ACHN (cell line): ENCODE measurements around the gene DPP7.
"Not testable (repeated sequence)": the region's sequence is repeated elsewhere in the genome, so short reads cannot be mapped to it uniquely, and the experiment has no call there.

Experiments
- DNase-seq: peaks from one replicate; pipeline ENCODE4 v3.0.0-alpha.2; 2015
- in situ Hi-C: cut with HindIII; loops from 2 replicates; pipeline ENCODE4 v1.10.0; 2017; ENCODE audit warnings: low sequenced_read_pairs, low pct_ligation_motif_present, low pct_unique_long_range_greater_than_20kb

Gene DPP7

DNA sequence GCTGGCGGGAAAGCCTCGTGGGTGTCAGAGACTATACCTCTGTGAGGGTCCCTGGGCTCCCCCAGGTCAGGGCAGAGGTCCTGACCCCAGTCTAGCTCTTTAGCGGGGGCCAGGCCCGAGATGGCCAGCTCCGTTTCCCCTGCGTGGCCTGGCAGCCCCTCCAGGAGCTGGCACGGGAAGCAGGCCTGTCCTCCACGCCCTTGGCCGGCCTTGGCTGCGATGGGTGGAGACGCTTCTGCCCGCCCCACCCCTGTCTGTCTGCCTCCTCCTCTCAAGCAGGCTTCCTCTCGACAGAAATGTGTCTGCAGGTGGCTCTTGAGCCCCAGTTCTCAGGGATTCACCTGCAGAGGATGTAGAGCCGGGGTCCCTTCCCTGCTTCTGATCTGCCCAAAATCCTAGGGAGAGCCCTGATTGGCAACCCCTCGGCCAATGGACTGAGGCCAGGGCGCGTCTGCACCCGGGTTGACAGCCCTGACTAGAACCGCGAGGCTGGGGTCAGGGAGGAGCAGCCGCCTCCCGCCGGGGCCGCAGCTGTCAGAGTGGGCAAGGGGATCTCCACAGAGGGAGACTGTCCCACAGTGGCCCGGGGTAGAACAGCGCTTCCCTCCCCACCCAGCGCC, 21.8 kb upstream of the DPP7 start:
- in situ Hi-C loops, result no loop called here
- DNase-seq, result no peak

DNA sequence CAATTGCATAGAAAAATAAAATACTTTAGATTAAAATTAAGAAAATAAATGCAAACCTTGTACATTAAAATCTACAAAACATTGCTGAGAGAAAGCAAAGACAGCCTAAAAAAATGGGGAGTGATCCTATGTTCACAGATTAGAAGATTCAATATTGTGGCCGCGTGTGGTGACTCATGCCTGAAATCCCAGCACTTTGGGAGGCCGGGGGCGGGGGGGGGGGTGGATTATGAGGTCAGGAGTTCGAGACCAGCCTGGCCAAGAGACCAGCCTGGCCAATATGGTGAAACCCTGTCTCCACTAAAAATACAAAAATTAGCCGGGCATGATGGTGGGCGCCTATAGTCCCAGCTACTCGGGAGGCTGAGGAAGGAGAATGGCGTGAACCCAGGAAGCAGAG, 20.6 kb upstream of the DPP7 start:
- DNase-seq, in situ Hi-C loops: not testable (repeated sequence)

DNA sequence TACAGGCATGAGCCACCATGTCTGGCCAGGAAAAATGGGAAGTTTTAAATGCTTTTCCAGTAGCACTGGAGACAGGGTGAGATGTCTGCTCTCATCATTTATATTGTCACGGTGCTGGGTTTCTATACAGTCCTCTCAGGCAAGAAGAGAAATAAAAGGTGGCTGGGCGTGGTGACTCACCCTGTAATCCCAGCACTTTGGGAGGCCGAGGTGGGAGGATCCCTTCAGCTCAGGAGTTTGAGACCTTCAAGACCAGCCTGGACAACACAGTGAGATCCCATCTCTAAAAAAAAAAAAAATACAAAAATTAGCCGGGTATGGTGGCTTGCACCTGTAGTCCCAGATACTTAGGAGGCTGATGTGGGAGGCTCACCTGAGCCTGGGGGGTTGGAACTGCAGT, 19.7 kb upstream of the DPP7 start:
- in situ Hi-C loops, result no loop called here
- no peak for DNase-seq

DNA sequence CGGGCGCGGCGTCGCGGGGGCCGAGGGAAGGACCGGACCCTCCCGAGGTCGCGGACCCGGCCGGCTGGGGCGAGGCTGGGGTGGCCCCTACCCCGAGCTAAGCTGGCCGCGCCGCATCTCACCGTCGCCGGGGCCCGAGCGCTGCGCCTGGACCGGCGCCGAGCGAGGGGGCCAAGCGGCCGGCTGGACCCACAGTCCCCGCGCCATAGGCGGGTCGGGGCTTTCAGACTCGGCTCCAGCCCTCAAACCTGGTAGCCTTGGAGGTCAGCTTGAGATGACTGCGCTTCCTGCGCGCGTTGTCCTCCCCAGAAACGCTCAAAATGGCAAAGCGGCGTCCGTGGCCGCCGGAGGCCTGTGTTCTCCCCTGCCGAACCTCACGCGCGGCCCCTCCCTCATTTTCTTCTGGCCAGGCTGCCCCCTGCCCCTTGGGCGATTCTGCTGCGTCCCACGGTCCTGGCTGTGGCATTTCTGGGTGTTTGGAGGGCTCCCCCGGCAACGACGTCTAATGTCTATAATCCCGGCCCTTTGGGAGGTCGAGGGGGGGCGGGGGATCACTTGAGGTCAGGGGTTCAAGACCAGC, 15.7 kb upstream of the DPP7 start:
- DNase-seq, result peak; percentile 18
- in situ Hi-C loops, result no loop called here

DNA sequence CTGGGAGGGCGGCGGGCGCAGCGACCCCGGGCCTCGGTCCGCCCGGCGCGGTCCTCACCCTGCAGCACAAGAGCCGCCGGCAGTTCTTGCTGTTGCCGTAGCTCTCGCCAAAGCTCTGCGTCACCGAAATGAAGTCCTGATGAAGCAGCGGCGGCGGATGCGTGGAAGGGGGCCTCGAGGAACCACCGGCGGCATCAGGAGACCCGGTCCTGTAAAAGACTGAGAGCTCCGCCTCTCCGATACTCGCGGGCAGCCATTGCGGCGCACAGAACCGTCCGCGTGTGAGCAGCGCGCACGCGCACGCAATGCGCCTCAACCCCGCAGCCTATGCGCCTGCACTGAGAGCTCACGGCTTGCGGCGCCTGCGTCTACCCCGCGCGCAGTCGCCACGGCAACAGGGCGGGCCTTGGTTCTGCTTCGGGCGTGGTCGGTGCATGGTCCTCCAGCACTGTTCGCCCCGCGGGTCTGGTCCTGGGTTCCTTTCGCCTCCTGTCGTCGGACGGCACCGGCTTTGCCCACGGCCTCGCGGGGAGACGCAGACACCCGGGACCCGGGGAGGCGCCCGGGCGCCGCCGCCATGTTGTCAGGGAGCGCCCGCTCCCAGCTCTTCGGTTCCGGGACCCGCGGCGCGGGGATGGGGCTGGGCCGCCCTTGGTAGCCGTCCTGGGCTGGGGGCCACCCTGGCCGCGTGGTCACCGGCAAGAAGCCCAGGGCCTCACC, 15.1 kb upstream of the DPP7 start:
- DNase-seq, result peak; percentile 90
- in situ Hi-C loops, result no loop called here

DNA sequence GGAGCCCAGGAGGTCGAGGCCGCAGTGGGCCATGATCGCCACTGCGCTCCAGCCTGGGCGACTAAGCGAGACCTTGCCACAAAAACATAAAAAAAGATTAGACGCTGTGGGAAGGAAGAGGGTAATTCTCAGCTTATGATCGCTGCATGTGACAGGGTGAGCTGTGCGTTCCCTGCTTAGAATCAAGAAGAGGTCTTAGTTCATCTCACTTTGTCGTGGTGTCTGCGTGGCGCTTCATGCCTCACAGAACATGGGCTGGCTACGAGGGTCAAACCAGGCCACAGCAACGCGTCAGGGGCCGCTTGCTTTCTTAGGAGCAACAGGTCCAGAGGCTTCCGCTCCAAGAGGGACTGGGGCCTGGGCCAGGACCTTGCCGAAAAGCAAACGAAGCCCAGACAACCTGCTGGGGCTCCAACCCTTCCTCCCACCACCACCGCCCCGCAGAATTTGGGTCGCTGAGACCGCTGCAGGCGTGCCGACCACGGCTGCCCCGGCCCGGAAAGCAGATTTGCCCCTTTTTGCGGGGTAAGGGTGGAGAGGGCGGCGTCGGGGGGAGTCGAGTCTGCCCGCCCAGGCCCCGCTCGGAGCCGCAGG, 14.4 kb upstream of the DPP7 start:
- in situ Hi-C loops, result no loop called here
- no peak for DNase-seq

DNA sequence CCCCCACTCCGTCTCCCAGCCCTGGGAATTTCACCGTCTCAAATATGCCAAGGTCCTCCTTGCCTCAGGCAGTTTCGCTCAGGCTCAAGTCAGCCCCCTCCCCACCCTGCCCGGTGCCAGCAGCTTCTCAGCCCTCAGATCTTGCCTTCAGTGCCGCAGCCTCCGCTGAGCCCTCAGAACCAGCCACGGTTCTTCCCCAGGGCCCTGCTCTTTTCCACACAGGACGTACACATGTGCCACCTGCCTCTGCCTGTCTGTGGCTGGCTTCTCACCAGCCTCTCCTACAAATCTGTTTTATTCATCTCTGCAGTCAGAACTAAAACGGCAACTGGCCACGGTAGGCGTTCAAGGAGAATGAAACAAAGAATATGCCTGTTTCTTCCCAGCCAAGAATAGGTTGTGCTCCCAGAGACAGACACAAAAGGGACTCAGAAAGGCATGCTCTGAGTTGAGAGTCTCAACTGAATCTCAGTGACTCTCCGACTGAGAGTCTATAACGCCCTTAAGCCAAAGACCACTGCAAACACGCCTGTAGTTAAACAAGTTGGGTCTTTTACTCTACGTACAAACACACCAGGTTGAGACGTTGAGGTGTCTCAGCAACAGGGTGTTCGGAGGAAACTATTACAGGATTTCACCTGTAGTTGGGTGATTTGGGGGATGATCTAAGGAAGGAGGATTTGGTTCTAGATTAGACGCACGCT, 13.8 kb upstream of the DPP7 start:
- DNase-seq, result no peak
- in situ Hi-C loops, result no loop called here

DNA sequence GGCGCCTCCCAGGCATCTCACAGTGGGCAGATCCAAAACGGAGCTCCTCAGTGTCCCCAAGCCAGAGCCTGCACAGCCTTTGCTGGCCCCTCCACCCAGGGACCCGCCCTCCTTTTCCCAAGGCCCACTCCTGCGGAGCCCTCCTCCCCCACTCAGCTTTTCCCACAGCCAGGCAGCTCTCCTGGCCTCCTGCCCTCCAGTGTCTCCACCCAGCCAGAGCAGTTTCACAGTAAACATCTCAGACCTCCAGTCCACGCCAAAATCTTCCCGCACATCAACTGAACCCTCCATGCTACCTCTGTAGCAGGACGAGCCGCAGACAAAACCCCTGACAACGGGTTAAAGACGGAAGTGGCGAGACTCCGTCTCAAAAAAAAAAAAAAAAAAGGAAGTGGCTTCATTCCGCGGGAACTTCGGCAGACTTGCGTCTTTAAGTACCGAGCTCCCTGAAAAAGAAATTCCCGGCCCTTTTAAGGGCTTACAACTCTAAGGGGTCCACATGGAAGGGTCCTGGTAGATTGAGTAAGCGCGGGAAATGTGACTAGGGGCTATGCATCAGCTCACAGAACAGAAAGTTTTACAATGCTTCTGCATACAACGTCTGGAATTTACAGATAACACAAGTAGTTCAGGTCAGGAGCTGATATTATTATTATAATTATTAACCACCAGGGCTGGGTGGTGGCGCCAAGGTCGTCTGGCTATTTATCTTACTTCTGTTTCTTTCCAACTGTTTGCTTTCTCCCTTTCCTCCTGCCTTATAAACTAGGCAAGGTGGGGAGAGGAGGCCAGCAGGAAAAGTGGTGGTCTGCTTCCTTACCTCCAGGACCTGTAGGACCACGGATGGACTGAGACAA, 13.0 kb upstream of the DPP7 start:
- in situ Hi-C loops, result no loop called here
- DNase-seq, result no peak

DNA sequence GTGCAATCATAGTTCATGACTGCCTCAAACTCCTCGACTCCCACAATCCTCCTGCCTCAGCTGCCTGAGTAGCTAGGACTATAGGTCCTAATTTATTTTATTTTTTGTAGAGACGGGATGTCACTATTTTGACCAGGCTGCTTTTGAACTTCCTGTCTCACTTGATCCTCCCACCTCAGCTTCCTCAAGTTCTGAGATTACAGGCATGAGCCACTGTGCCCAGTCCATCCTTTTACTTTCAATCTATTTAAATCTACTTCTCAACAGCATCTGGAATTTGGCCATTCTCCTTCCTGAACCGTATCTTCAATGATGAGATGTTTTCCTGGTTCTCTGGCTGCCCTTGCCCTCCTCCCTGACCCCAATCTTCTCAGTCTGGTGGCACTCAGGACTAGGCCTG, 12.3 kb upstream of the DPP7 start:
- in situ Hi-C loops, result no loop called here
- DNase-seq, result no peak

DNA sequence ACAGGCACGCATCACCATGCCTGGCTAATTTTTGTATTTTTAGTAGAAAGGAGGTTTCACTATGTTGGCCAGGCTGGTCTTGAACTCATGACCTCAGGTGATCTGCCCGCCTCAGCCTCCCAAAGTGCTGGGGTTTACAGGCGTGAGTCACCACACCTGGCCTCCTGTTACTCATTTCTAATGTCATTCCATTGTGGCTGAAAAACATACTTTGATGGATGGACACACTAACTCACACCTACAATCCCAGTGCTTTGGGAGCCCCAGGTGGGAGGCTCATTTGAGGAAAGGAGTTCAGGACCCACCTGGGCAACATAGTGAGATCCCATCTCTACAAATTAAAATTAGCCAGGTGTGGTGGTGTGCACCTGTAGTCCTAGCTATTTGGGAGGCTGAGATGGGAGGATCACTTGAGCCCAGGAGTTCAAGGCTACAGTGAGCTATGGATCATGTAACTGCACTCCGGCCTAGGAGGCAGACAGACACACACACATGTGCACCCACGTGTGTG, 9.5 kb upstream of the DPP7 start:
- in situ Hi-C loops, DNase-seq: not testable (repeated sequence)

DNA sequence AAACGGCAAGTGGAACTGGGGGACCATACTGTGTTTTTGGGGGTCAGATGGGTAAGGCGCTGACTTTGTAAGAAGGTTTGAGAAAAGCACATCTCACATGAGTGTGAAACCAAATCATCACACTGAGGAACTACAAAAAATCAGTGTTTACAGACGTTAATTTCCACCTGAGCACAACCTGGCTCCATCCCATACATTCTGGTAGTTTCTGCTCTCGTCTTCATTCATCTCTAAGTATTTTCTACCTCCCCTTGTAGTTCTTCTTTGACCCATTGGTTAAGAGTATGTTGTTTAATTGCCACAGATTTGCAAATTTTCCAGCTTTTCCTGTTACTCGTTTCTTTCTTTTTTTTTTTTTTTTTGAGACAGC, 8.9 kb upstream of the DPP7 start:
- in situ Hi-C loops, result no loop called here
- DNase-seq, result no peak

DNA sequence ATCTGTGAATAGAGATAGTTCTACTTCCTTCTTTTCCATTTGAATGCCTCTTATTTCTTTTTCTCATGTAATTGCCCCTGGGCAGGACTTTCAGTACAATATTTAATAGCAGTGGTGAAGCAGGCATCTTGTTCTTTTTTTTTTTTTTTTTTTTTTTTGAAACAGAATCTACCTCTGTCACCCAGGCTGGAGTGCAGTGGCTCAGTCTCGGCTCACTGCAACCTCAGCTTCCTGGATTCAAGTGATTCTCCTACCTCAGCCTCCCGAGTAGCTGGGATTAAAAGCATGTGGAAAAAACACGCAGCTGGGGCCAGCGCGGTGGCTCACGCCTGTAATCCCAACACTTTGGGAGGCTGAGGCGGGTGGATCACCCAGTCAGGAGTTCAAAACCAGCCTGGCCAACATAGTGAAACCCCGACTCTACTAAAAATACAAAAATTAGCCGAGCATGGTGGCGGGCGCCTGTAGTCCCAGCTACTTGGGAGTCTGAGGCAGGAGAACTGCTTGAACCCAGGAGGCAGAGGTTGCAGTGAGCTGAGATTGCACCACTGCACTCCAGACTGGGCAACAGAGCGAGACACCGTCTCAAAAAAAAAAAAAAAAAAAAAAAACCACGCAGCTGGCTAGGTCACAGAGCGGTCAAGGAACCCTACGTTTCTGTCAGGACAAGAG, 8.4 kb upstream of the DPP7 start:
- DNase-seq, in situ Hi-C loops: not testable (repeated sequence)

DNA sequence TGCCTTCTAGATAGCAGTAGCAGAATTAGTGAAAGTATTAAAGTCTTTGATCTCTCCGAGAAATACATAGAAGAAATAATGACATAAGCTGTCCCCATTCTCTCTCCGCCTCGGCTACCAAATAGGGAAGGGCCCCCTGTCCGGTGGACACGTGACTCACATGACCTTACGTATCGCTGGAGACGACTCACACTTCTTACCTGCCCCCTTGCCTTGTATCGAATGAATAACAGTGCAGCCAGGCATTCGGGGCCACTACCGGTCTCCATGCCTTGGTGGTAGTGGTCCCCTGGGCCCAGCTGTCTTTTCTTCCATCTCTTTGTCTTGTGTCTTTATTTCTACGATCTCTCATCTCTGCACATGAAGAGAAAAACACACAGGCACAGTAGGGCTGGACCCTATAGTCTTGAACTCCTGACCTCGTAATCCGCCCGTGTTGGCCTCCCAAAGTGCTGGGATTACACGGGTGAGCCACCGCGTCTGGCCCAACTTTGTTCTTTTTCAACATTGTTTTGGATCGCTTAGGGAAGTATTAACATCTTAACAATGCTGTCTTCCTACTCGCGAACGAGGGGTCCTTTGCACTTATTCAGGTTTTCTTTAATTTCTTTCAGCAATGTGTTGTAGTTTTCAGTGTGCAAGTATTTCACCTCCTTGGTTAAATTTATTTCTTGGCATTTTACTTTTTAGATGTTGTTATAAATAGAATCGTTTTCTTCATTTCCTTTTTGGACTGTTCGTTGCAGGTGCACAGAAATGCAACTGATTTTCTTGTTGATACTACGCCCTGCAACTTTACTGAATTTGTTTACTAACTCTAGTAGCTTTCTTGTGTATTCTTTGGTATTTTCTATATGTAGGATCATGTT, 7.6 kb upstream of the DPP7 start:
- in situ Hi-C loops, DNase-seq: not testable (repeated sequence)

DNA sequence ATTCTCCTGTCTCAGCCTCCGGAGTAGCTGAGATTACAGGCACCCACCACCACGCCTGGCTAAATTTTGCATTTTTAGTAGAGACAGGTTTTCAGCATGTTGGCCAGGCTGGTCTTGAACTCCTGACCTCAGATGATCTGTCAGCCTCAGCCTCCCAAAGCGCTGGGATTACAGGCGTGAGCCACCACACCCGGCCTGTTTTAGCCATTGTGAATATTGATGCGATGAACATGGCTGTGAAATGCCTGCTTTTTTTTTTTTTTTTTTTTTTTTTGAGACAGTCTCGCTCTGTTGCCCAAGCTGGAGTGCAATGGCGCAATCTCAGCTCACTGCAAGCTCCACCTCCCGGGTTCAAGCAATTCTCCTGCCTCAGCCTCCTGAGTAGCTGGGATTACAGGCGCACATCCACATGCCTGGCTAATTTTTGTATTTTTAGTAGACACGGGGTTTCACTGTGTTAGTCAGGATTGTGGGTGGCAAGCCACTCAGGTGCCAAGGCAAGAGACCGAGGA, 3.6 kb upstream of the DPP7 start:
- DNase-seq, in situ Hi-C loops: not testable (repeated sequence)

DNA sequence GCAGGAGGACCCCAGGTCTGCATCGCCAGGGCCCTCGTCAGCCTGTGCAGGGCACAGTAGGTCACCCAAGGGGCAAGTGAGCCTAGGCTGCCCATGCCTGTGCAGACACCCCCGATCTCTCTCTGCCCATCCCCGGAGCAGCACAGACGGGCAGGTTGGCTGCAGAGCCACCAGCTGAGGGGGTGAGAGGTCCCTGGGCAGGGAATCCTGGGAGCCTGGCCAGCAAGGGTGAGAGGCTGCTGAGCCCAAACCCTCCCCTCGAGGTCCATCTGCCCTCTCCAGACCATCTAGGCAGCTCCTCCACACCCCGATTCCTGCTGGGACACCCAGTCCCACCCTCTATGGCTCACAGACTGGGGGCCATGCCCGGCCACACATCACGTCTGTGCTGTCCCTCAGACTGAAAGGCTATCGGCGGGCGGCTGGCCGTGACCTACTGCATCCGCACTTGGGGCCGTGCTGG, 2.8 kb upstream of the DPP7 start:
- in situ Hi-C loops, result no loop called here
- no peak for DNase-seq

DNA sequence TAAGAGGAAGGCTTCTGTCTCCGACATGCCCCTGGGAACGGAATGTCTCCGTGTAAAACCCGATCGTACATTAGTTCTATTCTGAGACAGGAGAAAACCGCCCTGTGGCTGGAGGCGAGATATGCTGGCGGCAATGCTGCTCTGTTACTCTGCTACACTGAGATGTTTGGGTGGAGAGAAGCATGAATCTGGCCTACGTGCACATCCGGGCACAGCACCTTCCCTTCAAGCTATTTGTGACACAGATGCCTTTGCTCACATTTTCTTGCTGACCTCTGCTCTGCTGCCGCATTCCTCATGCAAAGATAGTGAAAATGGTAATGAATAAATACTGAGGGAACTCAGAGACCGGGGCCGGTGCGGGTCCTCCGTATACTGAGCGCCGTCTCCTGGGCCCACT, 2.2 kb upstream of the DPP7 start:
- DNase-seq, result no peak
- in situ Hi-C loops, result no loop called here
